RWPE2 (cell line): Measurements from ENCODE around the gene IGLON5.

Experiments
- ATAC-seq: fragments of 200-7000 bp; cut with Tn5 transposase; 3 replicates; pipeline ENCODE4 v1.9.1; 2021; ENCODE audit warnings: low read depth
- DNase-seq: peaks from one replicate; pipeline ENCODE4 v3.0.0-alpha.2; 2020; ENCODE audit warnings: low spot score
- H3K27ac ChIP-seq: fragments of 450-650 bp; 2 replicates; pipeline ENCODE4 v1.5.1; 2017; ENCODE audit warnings: mild to moderate bottlenecking; ENCODE audit not compliant: poor library complexity, severe bottlenecking
- H3K27me3 ChIP-seq: fragments of 250-450 bp; sonication (Bioruptor Pico); 2 replicates; pipeline ENCODE4 v1.5.1; 2021; ENCODE audit warnings: mild to moderate bottlenecking, moderate library complexity; ENCODE audit not compliant: insufficient read depth, poor library complexity, severe bottlenecking
- H3K36me3 ChIP-seq: fragments of 250-450 bp; sonication (Bioruptor Pico); 2 replicates; pipeline ENCODE4 v1.5.1; 2020; ENCODE audit warnings: low read depth, mild to moderate bottlenecking, moderate library complexity
- H3K4me1 ChIP-seq: fragments of 250-450 bp; sonication (Bioruptor Pico); 2 replicates; pipeline ENCODE4 v1.5.1; 2021; ENCODE audit warnings: mild to moderate bottlenecking, moderate library complexity; ENCODE audit not compliant: insufficient read depth, poor library complexity, severe bottlenecking
- H3K4me3 ChIP-seq: fragments of 250-450 bp; sonication (Bioruptor Pico); 2 replicates; pipeline ENCODE4 v1.5.1; 2021; ENCODE audit warnings: mild to moderate bottlenecking, moderate library complexity; ENCODE audit not compliant: severe bottlenecking
- H3K9me3 ChIP-seq: fragments of 250-450 bp; sonication (Bioruptor Pico); 2 replicates; pipeline ENCODE4 v1.5.1; 2021; ENCODE audit warnings: mild to moderate bottlenecking, moderate library complexity; ENCODE audit not compliant: severe bottlenecking
- CTCF ChIP-seq: fragments of 450-650 bp; IDR thresholded peaks from one replicate; pipeline ENCODE4 v1.5.1; 2017; ENCODE audit warnings: mild to moderate bottlenecking, moderate library complexity; ENCODE audit not compliant: poor library complexity, severe bottlenecking

Gene IGLON5

GRCh38 chr19:51326216-51327065 is 15.0 kb downstream of the IGLON5 start:
- H3K4me3 ChIP-seq, result no peak overlapping the region
- peaks cover 2% of the 10 kb centered on the region for H3K4me1 ChIP-seq
- no peak for DNase-seq
- H3K36me3 ChIP-seq, result no peaks in the 10 kb centered on the region
- H3K27me3 ChIP-seq, result peaks cover 8% of the 10 kb centered on the region
- no peaks in the 10 kb centered on the region for H3K9me3 ChIP-seq
- no peak overlapping the region for H3K27ac ChIP-seq
- no peak for TF ChIP-seq CTCF
- no peak for ATAC-seq

GRCh38 chr19:51327066-51328001 is 15.9 kb downstream of the IGLON5 start:
- Histone ChIP-seq H3K27me3 (peaks cover 8% of the 10 kb centered on the region), H3K36me3 (no peaks in the 10 kb centered on the region), H3K9me3 (no peaks in the 10 kb centered on the region), H3K4me3 (peak overlapping the region; percentile 16), H3K4me1 (peaks cover 2% of the 10 kb centered on the region), H3K27ac (no peak overlapping the region)
- TF ChIP-seq CTCF, result peak; percentile 46
- DNase-seq (no peak), ATAC-seq (peak; percentile 69)

- Histone ChIP-seq H3K27me3 (peaks cover 8% of the 10 kb centered on the region), H3K4me1 (peaks cover 2% of the 10 kb centered on the region), H3K9me3 (no peaks in the 10 kb centered on the region), H3K4me3 (no peak overlapping the region), H3K36me3 (no peaks in the 10 kb centered on the region), H3K27ac (no peak overlapping the region)
- ATAC-seq, result no peak
- TF ChIP-seq CTCF, result no peak
- no peak for DNase-seq
Observed at GRCh38 chr19:51329411-51329810, 18.0 kb downstream of the IGLON5 start.

- DNase-seq, result no peak
- H3K27me3 ChIP-seq, result peaks cover 8% of the 10 kb centered on the region
Observed at GRCh38 chr19:51330366-51330765, 18.9 kb downstream of the IGLON5 start.

More at GRCh38 chr19:51330366-51330765, 18.9 kb downstream of the IGLON5 start:
- peaks cover 2% of the 10 kb centered on the region for H3K4me1 ChIP-seq
- H3K27ac ChIP-seq, result no peak overlapping the region
- H3K9me3 ChIP-seq, result no peaks in the 10 kb centered on the region
- no peak for ATAC-seq
- H3K36me3 ChIP-seq, result no peaks in the 10 kb centered on the region
- H3K4me3 ChIP-seq, result no peak overlapping the region
- no peak for TF ChIP-seq CTCF
